Loucy (cell line): Measurements from ENCODE around the gene C1orf35.

Experiments used
- EZH2phosphoT487 ChIP-seq: fragments of 200-600 bp; IDR thresholded peaks from 2 replicates; pipeline ENCODE4 v1.6.1; 2018; ENCODE audit warnings: antibody characterized with exemption, mild to moderate bottlenecking, moderate library complexity, borderline replicate concordance
- TF ChIP-seq, protein P1 (sequence below): fragments of 200-600 bp; sonication (generic); conservative IDR thresholded peaks from 2 replicates; pipeline ENCODE4 v1.5.1; 2014; ENCODE audit warnings: mild to moderate bottlenecking, antibody characterized with exemption, low read length

DNA sequence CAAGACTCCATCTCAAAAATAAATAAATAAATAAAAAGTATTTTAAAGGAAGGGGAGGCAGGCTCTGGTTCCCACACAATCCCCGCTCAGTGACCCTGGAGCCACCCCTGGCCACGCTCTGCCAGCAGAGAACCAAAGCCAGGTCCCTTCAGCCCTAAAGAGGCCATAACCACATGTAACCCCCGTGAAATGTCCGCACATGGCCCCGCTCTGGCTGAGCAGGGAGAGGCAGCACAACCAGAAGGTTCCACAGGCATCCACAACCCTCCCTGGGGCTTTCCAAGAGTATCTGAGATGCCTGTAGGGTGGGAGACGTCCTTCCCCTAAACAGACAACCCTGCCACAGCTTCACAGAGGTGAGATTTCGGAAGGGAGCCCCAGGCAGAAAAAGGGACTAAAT, 22.0 kb downstream of the C1orf35 start:
- TF ChIP-seq, protein P1, sequence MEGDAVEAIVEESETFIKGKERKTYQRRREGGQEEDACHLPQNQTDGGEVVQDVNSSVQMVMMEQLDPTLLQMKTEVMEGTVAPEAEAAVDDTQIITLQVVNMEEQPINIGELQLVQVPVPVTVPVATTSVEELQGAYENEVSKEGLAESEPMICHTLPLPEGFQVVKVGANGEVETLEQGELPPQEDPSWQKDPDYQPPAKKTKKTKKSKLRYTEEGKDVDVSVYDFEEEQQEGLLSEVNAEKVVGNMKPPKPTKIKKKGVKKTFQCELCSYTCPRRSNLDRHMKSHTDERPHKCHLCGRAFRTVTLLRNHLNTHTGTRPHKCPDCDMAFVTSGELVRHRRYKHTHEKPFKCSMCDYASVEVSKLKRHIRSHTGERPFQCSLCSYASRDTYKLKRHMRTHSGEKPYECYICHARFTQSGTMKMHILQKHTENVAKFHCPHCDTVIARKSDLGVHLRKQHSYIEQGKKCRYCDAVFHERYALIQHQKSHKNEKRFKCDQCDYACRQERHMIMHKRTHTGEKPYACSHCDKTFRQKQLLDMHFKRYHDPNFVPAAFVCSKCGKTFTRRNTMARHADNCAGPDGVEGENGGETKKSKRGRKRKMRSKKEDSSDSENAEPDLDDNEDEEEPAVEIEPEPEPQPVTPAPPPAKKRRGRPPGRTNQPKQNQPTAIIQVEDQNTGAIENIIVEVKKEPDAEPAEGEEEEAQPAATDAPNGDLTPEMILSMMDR: no peak
- no peak for TF ChIP-seq EZH2phosphoT487
